HL-60 (cell line): Measurements from ENCODE around the gene TTC13.

Experiments used
- CTCF ChIP-seq: IDR thresholded peaks from one replicate; pipeline ENCODE4 v1.5.1; 2011; ENCODE audit warnings: low read length, control low read depth, inconsistent platforms; ENCODE audit not compliant: insufficient read depth
- GABPA ChIP-seq: IDR thresholded peaks from 2 replicates; pipeline ENCODE4 v1.6.1; 2012; ENCODE audit warnings: low read depth
- POLR2AphosphoS5 ChIP-seq: IDR thresholded peaks from 2 replicates; pipeline ENCODE4 v1.6.1; 2012; ENCODE audit warnings: low read depth
- REST ChIP-seq: IDR thresholded peaks from 2 replicates; pipeline ENCODE4 v1.6.1; 2012; ENCODE audit warnings: low read depth; ENCODE audit not compliant: insufficient replicate concordance
- SPI1 ChIP-seq: IDR thresholded peaks from 2 replicates; pipeline ENCODE4 v1.6.1; 2012; ENCODE audit warnings: low read depth, mild to moderate bottlenecking, borderline replicate concordance

- TF ChIP-seq CTCF: no peak
- no peak for TF ChIP-seq REST
- no peak for TF ChIP-seq POLR2AphosphoS5
- no peak for TF ChIP-seq GABPA
- no peak for TF ChIP-seq SPI1
These were observed 4.0 kb upstream of the TTC13 start for GRCh38 chr1:230982696-230983095.
